Femur (tissue), 1 donor: ENCODE measurements around the gene IRF6.
"Not testable (repeated sequence)": the region's sequence is repeated elsewhere in the genome, so short reads cannot be mapped to it uniquely, and the experiment has no call there.

Source experiments
- DNase-seq: peaks from one replicate; pipeline ENCODE4 v3.0.0-alpha.2; 2017

IRF6 gene

DNA sequence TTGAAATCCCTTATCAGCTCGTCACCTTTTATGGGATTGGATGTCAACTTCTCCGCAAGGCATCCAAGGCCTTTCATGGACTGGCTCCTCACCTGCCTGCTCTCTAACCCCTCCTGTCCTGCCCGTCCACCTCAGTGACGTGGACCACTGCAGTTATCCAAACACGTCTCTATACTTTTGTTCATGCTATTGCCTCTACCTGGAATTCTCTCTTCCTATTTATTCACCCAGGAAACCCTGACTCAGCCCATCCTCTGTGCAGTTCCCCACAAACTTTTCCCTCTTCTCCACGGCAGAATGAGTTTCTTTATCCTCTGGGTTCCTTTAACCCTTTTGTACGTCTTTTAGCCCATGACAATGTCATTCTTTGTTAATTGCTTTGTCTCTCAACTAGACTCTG is 16.8 kb upstream of the IRF6 start:
- DNase-seq, result no peak

DNA sequence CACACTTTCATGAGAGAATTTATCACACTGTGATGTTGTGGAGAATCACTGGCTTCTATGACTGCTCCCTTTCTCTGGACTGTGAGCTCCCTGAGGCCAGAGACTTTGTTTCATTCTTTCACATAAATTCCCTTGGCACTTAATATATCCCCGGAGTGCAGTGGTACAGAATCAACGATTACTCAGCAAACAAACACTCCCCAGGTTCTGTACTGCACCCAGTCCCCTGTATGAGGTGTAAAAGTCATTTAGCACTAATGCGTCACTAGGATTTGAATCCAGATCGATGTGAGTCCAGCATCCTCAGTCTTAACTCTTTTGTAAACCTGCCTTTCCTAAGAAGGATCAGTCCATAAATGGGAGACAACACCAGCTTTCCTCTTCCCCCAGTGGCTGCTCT is 15.0 kb upstream of the IRF6 start:
- DNase-seq, result no peak

DNA sequence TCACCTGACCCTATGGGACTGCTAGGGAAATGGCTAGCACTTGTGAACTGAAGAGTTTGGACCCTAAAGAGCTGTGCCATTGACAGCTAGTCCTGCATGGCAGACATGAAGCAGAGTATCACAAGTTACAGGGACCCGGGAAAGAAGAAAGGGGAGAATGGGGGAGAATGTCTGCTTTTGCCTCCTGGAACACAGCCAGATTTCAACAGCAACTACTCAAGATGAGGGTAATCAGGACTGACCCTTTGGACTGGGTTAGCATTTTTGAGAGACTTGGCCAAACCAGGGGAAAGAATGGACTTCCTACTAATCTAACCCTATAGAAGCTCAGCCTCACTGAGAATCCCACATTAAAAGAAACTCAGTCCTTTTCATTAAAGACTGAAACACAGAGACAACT is 13.1 kb upstream of the IRF6 start:
- no peak for DNase-seq

DNA sequence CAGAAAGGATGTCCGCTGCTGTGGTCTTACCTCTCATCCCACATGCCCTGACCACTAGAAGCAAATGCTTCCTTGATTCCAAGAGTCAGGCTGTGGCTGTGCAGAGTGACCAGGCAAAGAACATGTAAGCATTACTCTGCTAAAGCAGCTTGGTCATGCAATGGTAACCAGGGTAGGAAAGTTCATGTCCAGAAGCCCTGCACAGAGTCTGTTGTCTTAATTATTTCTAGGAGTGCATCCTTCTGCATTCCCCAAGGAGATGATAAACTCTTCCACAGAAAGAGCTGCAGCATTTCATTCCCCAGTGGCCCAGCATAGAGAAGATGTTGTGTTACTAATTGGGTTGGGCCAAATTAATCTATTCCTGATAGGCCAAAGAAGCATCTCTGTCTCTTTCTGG is 11.7 kb upstream of the IRF6 start:
- no peak for DNase-seq

DNA sequence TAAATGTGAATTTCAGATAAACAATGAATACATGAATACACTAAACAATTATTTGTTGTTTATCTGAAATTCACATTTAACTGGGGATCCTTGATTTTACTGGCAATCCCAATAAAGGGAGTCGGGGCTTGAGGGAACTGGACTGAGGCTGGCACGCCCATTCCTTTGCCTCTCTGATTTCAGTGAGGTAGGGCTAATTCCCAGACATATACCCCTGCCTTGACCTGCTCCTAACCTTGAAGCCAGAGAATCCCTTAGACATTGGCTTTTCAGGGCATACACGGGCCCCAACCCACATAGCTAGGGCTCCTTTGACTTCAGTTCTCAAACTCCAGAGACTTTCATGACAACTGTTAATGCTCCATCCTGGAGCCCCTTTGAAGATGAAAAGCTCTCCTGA is 11.0 kb upstream of the IRF6 start:
- DNase-seq, result no peak

DNA sequence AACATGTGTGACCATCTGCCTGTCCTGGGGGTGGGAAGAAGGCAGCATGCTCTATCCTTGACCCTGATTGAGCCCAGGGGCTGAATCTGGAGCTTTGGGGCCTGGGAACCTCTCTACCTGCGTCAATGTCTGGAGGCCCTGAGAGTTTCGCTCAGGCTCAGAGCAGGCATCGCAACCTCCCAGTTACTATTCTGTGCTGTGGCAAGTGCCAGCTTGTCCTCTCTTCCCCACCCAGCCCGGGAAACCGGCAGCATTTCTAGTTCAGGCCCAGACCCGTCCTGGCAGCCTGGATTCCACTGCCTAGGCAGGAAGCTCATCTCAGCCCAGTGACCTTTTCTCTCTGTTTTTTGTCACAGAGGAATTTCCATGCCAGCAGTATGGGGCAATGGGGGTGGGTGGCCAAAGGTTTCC is 10.0 kb upstream of the IRF6 start:
- no peak for DNase-seq

DNA sequence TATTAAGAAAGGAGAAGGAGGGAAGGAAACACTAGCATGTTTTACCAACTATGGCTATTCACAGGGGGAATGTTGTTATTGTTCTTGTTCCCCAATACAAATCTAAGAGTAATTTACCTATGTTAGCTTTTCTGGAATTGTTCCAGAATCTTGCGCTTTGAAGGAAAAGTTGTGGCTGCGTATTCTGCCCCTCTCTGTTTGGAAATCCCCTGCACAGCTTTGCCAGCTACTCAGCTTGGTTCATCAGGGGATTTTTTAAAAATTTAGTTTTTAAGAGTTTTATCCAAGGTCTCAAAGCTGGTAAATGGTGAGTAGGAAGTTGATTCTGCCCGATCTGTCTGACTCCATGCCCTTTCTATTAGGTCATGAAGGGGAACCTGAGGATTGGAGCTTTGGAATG is 9.5 kb upstream of the IRF6 start:
- no peak for DNase-seq

DNA sequence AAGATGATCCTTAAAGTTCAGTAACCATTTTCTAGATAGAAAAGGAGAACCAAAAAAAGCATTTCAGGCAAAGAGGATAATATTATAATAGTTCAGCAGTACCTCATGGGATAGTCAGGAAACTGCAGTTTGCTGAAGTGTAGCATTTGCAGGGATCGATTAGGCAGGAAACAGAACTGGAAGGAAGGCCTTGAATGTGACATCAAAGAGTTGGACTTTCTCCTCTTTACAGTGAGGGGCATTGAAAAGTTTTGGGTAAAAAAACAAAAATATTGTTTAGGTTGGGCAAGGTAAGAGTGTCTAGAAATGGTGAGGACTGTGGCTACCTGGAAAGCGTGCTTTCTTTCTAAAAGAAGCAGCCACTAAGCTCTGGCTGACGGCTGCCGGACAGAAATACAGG is 8.0 kb upstream of the IRF6 start:
- no peak for DNase-seq

DNA sequence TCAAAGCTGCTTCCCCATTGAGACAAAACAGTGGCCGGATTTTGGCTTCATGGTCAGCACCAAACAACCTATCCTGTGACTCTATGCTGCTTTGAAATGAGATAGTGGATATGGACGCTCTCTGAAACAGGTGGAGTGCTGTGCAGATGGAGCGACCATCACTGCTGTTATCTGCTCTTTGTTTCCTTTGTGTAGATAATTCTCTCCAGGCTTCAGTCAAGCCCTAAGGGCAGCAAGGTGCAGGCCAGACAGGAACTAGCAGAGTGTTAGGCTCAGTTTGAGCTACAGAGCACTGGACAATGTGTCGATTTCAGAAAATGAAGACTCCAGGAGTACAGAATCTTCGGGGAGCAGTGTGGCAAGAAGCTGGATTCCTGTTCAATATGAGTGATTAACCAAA is 4.8 kb upstream of the IRF6 start:
- DNase-seq, result no peak

DNA sequence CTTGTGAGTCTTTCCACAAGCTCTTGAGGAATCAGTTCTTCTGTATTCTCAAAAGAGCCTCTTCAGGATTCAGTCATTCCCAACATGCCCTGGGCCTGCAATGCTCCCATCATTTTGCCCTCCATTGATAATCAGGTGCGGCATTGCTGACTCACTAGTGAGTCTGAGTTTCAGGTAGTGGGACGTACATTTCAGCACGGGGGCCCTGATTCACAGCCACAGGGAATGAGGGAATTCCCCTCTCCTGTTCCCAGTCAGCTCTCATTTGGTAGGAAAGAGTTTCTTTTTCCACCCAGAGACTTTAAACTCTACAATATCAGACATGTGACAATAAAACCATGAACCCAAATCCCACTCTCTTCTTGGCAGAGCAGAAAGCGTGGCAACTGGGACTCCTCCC is 3.7 kb upstream of the IRF6 start:
- DNase-seq, result no peak

DNA sequence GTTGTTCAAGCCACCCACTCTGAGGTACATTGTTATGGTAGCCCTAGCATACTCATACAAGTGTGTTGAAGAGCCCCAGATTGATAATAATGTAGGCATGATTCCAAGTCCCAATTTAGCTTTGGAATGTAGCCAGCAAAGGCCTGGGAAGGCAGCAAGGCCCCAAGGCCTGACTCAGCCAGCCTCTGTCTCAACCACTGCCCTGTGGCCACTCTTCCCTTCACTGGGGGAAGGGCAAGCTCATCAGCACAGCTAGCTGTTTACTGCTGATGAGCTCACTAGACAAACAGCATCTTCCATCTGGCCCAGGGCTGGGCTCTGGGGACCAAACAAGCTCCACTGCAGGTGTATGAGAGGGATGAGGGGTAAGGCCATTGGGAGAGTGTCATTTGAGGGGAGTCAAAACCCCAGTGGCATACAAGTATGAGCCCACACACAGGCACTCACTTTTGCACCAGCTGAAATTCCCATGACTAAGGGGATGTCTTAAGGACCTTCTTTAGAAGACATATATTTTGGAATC is 2.2 kb upstream of the IRF6 start:
- peak; percentile 52 for DNase-seq

DNA sequence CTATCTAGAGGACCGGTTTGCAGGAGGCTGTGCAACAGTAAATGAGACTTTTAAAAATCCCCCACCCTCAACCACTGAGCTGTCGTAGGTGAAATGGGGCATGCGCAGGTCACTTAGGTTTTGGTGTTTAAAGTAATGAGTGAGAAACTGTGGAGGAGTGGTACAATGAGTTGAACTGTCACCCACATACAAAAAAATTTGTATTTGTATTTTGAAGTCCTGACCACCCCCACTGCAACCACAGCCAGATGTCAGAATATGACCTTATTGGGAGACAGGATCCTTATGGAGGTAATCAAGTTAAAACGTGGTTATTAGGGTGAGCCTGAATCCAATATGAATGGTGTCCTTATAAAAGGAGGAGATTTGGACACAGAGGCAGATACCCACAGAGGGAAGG is 1.6 kb upstream of the IRF6 start:
- DNase-seq, result no peak

DNA sequence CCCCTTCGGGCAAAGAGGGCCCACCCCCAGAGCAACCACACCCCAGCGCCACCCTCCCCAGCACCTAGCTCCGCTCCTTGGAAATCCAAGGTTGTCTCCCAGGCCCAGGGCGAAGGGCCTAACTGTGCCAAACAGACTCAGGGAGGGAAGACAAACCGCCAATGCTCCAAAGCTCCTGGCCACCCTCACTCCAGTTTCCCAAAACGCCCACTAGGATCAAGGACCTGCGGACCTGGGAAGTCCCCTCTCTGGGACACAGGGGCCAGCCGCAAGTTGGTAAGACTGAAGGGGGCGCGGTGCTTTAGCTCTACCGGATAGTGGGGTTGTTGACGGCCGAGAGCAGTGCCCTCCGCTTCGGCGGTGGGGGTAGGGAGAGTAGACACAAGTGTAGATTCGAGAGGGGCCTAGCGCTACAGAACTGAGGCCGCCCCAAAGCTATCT is 581 bp downstream of the IRF6 start:
- no peak for DNase-seq

DNA sequence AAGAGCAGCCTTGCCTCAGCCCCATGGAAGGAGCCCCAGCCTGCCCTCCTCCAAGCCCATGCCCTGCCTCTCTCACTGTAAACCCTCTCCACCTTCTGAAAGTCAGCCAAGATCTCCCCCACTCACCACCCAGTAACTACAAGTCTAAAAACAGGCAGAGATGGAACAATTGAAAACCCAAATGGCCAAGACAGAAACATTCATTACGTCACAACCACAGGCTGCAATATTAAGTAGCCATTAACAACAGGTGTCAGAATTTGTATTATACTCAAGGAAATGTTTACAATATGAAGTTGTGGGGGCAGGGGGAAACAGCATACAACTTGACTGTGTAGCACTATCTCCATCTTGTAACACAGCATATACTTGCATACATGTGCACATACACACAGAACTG is 2.4 kb downstream of the IRF6 start:
- no peak for DNase-seq

DNA sequence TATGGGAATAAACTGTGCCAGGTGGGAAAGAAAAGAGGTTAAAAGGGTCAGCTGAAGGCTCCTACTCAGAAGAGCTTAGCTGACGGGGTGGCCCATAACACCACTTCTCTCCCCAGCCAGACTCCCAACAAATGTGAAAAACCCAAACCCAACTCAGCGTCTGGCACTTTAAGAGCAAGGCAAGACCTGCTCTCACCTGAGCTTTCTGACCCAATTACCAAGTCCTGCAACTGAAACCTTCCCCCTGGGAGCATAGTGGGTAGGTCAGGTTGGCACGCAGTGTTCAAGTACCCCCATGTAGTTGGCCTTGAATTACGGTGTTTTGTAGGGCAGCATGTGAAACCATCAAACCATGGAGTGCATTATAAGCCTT is 3.2 kb downstream of the IRF6 start:
- no peak for DNase-seq

DNA sequence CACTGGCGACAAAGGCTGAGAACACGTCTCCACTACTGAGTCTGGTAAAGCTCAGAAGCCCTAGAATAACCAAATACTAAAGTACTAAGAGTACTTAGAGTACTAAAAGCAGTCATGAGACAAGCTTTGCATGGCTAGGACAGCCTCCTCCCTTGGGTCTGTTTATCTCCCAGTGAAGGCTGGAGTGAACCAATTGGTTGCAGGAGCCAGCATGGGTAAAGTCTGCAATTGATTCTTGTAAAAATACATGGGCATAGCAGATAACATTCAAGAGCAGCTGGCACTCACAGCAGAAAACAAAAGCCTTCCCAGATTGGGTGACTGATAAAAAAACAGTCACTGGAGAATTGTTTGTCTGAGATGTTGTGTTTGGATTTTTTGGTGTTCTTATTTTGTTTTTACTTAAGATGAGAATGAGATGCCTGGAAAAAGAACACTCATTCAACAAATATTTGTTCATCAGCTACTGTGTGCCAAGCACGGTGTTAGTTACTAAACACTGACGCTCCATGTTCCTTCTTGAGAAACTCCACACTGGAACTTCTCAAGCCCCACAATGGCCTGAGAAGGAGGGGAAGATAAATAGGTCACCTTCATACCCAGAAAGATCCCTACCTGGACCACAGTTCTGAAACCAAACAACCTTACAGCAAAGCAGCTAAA is 3.7 kb downstream of the IRF6 start:
- no peak for DNase-seq

DNA sequence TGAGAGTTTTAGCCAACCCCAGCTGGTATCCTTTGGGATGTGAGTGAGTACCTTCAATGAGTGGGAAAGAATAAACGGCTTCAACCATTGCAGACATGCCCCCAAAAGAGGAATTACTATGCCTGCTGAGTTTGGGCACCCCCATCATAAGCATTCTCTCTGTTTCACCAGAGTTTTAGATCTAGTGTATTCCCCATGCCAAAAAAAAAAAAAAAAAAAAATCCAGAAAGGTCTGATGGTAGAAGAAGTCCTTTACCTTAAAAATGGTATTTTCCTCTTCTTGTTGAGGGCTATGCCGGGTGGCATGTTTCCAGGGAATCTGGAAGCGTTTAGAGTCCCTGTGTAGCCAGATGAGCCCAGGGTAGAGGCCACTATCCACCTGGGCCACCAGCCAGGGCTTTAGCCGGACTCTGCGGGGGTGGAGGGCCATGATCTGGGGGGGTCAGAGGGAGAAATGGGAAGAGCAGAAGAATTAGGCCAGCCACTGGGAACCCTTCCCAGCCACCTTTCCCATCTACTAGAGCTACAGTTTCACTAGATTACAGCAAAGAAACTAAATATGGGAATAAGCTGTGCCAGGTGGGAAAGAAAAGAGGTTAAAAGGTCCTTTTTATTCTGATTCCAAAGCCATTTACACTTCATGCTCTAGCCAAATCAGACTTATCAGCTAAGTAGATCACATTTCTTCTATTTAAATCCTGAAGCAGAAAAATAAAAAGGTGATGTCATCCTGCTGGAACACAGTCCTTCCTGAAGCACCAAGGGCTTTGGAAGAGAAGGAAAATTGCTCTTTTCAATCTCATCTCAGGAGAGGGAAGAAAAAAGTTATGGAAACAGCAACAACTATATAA is 4.7 kb downstream of the IRF6 start:
- peak; percentile 70 for DNase-seq

DNA sequence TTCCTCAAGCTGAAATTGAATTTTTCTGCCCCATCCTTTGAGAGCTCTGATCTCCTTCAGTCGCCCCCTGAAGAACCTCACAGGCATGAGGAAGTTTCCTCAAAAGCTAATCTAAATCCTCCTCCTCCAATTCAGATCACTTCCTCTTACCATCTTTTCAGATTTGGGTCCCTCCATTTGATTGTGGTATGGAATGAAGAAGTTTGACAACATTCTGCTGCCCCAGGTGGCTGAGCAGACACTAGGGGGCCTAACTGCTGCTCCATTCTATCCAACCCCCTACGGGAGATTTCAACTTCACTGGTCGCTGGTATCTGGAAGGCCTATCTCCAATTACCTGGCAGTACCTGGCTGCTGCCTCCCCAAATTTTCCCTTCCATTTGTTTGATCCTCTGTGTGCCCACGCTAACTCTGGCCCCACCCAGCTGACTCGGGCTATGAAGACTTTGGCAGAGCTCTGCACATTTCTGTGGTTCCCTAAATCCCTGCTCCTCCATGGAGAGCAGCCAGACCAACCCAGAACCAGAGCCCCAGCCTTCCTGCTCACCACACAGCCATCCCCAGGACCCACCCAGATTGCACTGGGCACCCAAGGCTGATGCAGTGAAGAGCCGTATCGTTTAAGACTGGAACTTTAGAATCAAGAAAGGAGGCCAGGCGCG is 7.8 kb downstream of the IRF6 start:
- DNase-seq, result no peak

DNA sequence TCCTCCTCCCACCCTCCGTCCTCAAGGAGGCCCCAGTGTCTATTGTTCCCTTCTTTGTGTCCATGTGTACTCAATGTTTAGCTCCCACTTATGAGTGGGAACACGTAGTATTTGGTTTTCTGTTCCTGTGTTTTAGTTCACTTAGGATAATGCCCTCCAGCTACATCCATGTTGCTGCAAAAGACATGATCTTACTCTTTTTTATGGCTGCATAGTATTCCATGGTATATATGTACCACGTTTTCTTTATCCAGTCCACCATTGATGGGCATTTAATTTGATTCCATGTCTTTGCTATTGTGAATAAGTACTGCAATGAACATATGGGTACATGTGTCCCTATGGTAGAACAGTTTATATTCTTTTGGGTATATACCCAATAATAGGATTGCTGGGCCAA is 12.2 kb downstream of the IRF6 start:
- DNase-seq, result not testable (repeated sequence)

DNA sequence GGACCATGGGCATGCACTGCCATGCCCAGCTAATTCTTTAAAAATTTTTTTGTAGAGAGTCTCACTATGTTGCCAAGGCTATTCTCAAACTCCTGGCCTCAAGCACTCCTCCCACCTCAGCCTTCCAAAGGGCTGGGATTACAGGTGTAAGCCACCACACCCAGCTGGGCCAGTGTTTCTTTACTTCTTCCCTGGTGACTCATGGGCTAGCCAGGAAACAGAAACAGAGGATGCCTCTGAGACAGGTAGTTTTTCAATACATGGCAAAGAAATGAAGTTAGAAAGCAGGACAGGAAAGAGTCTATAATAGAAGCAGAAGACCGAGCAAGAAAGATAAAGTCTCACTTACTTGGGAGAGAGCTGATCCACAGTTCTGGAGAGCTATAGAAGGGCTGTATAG is 14.0 kb downstream of the IRF6 start:
- DNase-seq, result no peak

DNA sequence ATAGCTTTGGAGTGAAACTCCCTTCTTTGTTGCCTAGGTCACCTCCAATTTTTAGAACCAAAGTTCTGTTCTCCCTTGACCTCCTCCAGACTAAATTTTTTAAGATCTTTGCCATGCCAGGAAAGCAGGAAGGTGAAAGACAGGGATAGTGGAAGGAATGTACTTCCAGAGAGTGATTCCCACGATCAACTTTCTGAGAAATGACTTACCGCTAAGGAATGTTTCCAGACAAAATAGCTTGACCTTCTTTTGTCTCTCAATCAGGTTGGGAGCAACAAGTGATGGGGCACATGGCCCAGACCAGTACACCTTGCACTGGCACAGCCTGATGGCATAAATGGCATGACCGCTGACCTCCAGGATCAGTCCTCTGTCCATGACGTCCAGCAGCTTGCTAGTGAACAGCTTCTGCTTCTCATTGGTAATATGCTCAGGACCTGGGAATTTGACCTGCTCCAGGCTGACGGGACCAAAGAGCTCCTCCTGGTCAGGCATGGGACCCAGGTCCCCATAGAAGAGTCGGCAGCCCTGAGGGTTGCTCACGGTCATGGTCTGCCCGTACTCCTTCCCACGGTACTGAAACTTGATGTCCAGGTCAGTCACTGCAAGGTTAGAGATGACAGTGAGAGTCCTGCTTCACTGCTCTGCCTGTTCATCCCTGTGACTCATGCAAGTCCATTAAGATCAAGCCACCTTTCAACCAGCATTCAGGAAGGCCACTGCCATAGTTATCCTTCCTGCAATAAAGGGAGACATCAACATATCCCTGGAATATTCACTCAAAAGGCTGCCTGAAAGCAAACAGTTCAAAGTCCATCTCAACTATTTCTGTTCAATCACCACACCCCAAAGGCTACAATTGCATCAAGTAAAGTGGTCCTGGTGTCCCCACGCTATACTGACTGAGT is 15.4 kb downstream of the IRF6 start:
- no peak for DNase-seq

DNA sequence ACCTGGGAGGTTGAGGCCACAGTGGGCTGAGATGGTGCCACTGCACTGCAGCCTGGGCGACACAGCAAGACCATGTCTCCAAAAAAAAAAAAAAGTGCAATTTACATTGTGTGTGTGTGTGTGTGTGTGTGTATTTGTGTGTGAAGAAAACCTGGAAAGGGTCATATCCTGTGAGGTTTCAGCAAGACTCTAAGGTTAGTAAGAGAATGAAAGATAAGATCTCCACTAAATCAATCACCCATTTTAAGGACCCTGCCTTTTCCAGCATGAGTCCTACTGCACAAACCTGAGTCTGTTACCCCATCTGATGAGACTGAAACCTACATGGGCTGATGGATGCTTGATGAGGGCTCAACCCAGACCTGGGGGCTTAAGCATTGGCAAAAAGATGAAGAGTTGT is 16.7 kb downstream of the IRF6 start:
- no peak for DNase-seq

DNA sequence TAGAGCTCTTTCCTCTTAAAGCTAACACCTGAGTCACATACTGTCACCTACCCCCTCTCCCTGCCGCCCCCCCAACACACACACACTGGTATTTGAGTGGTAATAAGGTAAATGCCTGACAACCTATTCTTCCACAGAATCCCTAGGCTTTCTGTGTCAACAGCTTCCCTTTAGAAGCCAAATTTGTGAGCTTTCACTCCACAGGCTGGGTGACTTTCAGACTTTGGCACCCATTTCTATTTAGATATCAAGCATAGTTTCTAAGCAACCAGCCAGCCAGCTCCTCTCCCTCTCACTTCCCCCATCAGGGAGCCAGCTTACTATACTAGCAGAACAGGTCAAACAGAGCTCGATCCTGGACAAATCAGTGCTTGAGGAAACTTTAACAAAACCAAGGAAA is 18.4 kb downstream of the IRF6 start:
- DNase-seq, result no peak
